Measurements from ENCODE around the gene ZNF366.

DNA sequence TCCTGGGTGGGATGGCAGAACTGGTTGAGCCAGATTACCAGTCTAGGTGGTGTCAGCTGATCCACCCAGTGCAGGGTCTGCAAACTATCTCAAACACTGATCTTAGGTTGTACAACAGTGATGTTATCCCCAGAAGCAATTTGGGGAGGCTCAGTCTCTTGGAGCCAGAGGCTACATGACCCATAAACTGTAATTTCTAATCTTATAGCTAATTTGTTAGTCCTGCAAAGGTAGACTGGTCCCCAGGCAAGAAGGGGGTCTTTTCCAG lies 5.3 kb upstream of the ZNF366 start:
- TF ChIP-seq, protein P1, sequence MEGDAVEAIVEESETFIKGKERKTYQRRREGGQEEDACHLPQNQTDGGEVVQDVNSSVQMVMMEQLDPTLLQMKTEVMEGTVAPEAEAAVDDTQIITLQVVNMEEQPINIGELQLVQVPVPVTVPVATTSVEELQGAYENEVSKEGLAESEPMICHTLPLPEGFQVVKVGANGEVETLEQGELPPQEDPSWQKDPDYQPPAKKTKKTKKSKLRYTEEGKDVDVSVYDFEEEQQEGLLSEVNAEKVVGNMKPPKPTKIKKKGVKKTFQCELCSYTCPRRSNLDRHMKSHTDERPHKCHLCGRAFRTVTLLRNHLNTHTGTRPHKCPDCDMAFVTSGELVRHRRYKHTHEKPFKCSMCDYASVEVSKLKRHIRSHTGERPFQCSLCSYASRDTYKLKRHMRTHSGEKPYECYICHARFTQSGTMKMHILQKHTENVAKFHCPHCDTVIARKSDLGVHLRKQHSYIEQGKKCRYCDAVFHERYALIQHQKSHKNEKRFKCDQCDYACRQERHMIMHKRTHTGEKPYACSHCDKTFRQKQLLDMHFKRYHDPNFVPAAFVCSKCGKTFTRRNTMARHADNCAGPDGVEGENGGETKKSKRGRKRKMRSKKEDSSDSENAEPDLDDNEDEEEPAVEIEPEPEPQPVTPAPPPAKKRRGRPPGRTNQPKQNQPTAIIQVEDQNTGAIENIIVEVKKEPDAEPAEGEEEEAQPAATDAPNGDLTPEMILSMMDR (IDR thresholded peaks at IDR 0.05; ENCODE audit: insufficient read depth, low read length) = no peak
- TF ChIP-seq POLR2AphosphoS5 (IDR thresholded peaks at IDR 0.05; ENCODE audit: low read depth) (no peak), GABPA (IDR thresholded peaks at IDR 0.05; ENCODE audit: low read depth) (no peak), SPI1 (IDR thresholded peaks at IDR 0.05; ENCODE audit: borderline replicate concordance, low read depth) (no peak)
